ENCODE results near the gene AURKA. TPM values are rescaled to one million over a fixed set of nuclear protein-coding genes. Genes with fewer than 3 reads are reported as not detected.

Gene AURKA
- total and polyA plus RNA-seq, 2 of the 8 experiments (the other 6 are each of a cell fraction or from before 2014, with no cell fraction given): 45.8 to 84.8 TPM

- Histone ChIP-seq H3K23ac (ENCODE audit: insufficient read length) (no peak overlapping the region), H3K4me3 (ENCODE audit: extremely low read depth in 1 of 4, insufficient read depth in 2 of 4, low read depth in 3 of 4, low read length in 4 of 4) (no peak overlapping the region), H3K18ac (ENCODE audit: extremely low read depth, low read length) (no peak overlapping the region), H3K27me3 (replicated peaks in 1 of 4; ENCODE audit: control insufficient read depth in 3 of 4, extremely low read depth in 1 of 4, insufficient read depth in 3 of 4, low read length in 3 of 4) (no peaks in the 10 kb centered on the region; a peak in 1 of 7 replicates), H2AK5ac (ENCODE audit: low read depth, low read length) (no peak overlapping the region), H3K23me2 (ENCODE audit: low read depth, low read length) (no peaks in the 10 kb centered on the region), H3K4ac (replicated peaks; ENCODE audit: insufficient read length, low read depth, low read length) (no peak overlapping the region), H3K36me3 (ENCODE audit: control insufficient read depth in 2 of 4, insufficient read depth in 4 of 4, low read length in 3 of 4) (no peaks in the 10 kb centered on the region), H4K8ac (ENCODE audit: extremely low read depth, insufficient read depth, low read length) (no peak overlapping the region), H2BK15ac (ENCODE audit: low read length) (no peak overlapping the region), H2BK5ac (ENCODE audit: low read depth, low read length) (no peak overlapping the region), H3K9me3 (ENCODE audit: insufficient read depth in 2 of 2, low read depth in 1 of 2, low read length in 1 of 2) (no peaks in the 10 kb centered on the region), H3K4me1 (replicated peaks in 1 of 4; ENCODE audit: control insufficient read depth in 3 of 4, insufficient read depth in 4 of 4, low read length in 3 of 4) (no peaks in the 10 kb centered on the region), H3K79me2 (ENCODE audit: control insufficient read depth in 1 of 2, insufficient read depth in 2 of 2, low read length in 2 of 2) (no peaks in the 10 kb centered on the region), H3K56ac (replicated peaks; ENCODE audit: insufficient read length, low read depth, low read length) (no peak overlapping the region), H3K9ac (replicated peaks in 1 of 4; ENCODE audit: extremely low read depth in 1 of 4, low read depth in 3 of 4, low read length in 3 of 4) (no peak overlapping the region), H4K5ac (ENCODE audit: insufficient read length, low read depth, low read length) (no peak overlapping the region), H2BK12ac (ENCODE audit: low read depth, low read length) (no peak overlapping the region), H2BK120ac (replicated peaks; ENCODE audit: low read depth, low read length) (no peak overlapping the region), H4K91ac (replicated peaks; ENCODE audit: insufficient read length, low read length) (no peak overlapping the region), H3K14ac (ENCODE audit: insufficient read length) (no peak overlapping the region), H4K20me1 (replicated peaks in 1 of 2; ENCODE audit: control insufficient read depth in 1 of 2, insufficient read depth in 2 of 2, low read length in 2 of 2) (peaks cover 0 to 1% of the 10 kb centered on the region in 2 experiments), H2BK20ac (ENCODE audit: low read length) (no peak overlapping the region), H3K27ac (ENCODE audit: low read depth, low read length) (no peak overlapping the region), H3K4me2 (ENCODE audit: insufficient read depth in 1 of 2, low read depth in 2 of 2, low read length in 2 of 2) (no peak overlapping the region), H3K79me1 (ENCODE audit: low read depth, low read length) (no peaks in the 10 kb centered on the region), H2AFZ (ENCODE audit: low read length) (no peak overlapping the region)
- DNase-seq (ENCODE audit: low read depth in 1 of 2, low spot score in 2 of 2) (no peak), FAIRE-seq (no peak)
- ChIA-PET POLR2A (ENCODE audit: partially characterized antibody) (no interaction called here), CTCF (ENCODE audit: partially characterized antibody) (no interaction called here)
- WGBS, 2 experiments (ENCODE audit: extremely low coverage in 1 of 2, insufficient coverage in 1 of 2, insufficient read length in 1 of 2, insufficient replicate concordance in 2 of 2, low coverage in 1 of 2, low lambda C conversion rate in 2 of 2, missing lambda C conversion rate in 1 of 2): 88% methylated on average over 3 of the region's 3 CpGs; no CpG with 5 or more reads in 1 of the 2 experiments
- TF ChIP-seq NANOG (IDR thresholded peaks at IDR 0.05; ENCODE audit: insufficient read depth, low read depth, low read length, poor library complexity, severe bottlenecking) (no peak), PHF8 (conservative IDR thresholded peaks at IDR 0.05; ENCODE audit: low read depth, low read length) (no peak)
Observed at GRCh38 chr20:56433221-56433879, 41.3 kb upstream of the AURKA start.

Measured in H1 (cell line).